Activated T-helper 1 cell treated with Interleukin-2 at 50 U/mL for 16 hours (primary cell): ENCODE results near the gene NUPR2.
"Not testable (repeated sequence)": the region's sequence is repeated elsewhere in the genome, so short reads cannot be mapped to it uniquely, and the experiment has no call there.

Experiments
- DNase-seq: peaks from one replicate; pipeline ENCODE4 v3.0.0-alpha.2; 2020; ENCODE audit warnings: low read depth

The NUPR2 gene, protein sequence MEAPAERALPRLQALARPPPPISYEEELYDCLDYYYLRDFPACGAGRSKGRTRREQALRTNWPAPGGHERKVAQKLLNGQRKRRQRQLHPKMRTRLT

GRCh38 chr7:56115852-56116538, at the start of gene NUPR2:
TSS of gene NUPR2 (minus strand) at chr7:56116417. CDS start at chr7:56116314, 103 bp downstream.
- no peak for DNase-seq

DNA sequence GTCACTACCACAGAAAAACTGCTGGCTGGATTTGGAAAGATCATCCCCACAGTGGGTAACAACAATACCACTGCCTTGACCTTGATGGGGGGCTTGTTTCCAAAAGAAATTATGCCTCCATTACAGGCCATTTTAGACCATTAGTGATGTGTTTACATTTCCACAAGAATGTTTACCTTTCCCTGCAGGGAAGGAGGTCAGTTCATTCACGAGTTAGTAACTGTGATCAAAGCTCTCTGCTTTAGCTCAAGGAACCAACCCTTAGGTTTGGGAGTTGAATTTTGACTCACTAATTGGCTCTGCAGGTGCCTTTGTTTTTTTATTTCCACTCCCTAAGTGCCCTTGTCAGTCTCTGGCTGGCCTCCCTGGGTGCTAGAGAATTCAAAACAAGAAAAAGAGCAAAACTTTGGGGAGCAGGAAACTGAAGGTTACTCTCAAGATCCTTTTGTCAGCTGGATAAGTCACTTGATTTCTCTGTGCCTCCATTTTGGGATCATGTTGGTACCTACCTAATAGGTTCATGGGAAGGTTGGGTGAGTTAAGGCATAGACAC, 41.1 kb upstream of the NUPR2 start:
- no peak for DNase-seq

DNA sequence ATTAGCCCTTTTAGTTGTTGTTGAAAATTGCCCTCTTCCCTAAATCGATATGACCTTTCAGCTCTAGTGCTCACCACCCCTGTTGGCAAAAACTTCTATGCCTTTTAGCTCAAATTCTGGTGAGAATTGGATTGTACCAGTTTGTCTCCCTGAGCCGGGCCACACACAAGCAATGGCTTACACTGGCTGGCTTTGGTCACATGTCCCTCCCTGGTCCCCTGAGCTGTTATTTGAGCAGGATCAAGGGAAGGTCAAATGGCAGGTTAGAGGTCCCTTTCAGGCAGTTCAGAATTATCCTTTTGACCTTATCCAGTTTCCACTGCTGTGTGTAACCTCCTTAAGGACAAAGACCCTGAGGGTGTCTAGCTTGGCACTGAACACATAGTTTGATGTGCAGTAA, 14.8 kb upstream of the NUPR2 start:
- DNase-seq, result not testable (repeated sequence)

- DNase-seq, result no peak
Measured at GRCh38 chr7:56127241-56127975, 11.2 kb upstream of the NUPR2 start.

DNA sequence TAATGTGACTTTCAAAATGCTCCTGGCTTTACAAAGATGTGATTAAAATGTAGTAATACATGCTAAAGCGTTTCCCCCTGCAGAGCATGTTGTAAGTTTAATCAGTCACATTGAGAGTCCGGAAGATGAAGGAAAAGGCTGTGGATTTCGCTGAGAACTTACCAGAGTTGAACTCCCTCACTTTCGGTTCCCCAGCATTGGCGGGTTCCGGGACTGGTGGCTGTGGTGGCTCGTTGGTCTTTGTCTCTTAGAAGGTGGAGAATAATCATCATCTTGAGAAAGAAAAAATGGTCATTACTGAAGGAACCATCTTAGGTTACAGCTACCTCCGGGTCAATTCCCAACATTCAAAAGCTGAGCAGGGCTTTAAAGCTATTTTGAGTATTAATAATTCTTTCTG, 9.6 kb upstream of the NUPR2 start:
- DNase-seq, result no peak

- DNase-seq, result no peak
Measured at GRCh38 chr7:56124981-56125380, 8.8 kb upstream of the NUPR2 start.

DNA sequence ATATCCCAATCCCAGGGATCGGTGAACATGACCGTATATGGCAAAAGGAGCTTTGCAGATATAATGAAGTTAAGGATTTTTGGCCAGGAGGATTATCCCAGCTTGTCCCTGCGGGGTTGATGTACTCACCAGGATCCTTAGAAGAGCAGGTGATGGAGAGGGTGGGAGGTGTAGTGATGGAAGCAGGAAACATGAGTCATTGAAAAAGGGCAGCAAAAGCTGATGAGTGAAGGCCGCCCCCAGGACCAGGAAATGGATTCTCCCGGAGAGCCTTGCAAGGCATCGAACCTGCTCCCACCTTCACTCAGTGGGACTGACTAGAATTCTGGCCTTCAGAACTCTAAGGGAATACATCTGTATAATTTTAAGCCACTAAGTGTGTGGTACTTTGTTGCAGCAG, 5.2 kb upstream of the NUPR2 start:
- DNase-seq, result no peak

DNA sequence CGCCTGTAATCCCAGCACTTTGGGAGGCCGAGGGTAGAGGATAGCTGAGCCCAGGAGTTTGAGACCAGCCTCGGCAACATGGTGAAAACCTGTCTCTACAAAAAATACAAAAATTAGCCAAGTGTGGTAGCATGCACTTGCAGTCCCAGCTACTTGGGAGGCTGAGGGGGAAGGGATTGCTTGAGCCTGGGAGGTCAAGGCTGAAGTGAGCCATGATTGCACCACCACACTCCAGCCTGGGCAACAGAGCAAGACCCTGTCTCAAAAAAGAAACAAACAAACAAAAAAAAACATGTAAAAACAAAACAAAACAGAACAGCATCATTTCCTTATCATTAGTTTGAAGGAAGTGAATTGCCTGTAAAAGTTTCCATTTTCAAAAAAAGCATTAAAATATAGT, 4.0 kb downstream of the NUPR2 start:
- DNase-seq, result not testable (repeated sequence)

DNA sequence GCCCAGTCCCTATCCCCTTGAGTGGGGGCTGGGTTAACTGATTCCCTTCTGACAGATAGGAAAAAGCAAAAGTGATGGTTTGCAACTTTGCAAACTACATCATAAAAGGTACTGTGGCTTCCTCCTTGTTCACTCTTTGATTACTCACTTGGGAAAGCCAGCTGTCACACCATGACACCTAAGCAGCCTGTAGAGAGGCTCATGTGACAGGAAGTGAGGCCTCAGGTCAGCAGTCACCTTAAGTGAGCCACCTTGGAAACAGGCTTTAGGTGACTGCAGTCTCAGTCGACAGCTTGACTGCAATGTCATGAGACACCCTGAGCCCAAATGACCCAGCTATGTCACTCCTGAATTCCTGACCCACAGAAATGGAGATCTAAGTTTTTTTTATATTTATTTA, 5.6 kb downstream of the NUPR2 start:
- no peak for DNase-seq

- no peak for DNase-seq
Measured at GRCh38 chr7:56107954-56108258, 8.3 kb downstream of the NUPR2 start.

- DNase-seq, result peak; percentile 87
Measured at GRCh38 chr7:56106108-56107073, 9.8 kb downstream of the NUPR2 start, which contains the start of gene CHCHD2. TSS of gene CHCHD2 (minus strand) at chr7:56106476. CDS start at chr7:56106413, 63 bp downstream.

- DNase-seq, result no peak
Measured at GRCh38 chr7:56105508-56105907, 10.7 kb downstream of the NUPR2 start.

DNA sequence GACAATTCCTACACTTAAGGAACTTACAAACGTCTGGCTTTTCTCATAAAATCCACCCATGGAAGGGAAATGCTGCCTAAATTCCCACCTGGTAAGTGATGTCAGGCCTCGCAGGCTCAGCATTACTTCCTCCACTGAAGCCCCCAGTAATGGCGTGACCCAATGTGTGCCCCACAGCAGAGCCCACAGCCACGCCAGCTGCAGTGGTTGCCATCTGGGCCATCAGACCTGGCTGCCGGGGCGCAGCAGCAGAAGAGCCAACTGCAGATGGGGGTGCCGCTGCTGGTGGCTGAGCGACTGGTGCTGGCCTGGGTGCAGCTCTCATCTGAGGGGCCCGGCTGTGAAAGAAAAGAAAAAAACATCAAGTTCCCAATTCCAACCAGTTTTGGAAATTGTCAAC, 12.1 kb downstream of the NUPR2 start:
- not testable (repeated sequence) for DNase-seq

DNA sequence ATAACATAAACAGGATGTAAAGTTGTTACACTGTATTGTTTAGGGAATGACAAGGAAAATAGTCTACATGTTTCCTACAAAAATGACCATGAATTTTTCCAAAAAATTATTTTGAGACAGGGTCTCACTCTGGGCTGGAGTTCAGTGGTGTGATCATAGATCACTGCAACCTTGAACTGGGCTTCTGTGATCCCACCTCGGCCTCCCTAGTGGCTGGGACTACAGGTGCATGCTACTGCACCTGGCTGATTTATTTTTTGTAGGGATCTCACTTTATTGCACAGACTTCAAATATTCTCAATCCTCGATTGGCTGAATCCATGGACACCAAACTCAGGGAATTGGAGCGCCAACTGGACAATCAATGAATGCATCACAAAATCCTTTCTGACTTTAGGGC, 16.6 kb downstream of the NUPR2 start:
- DNase-seq, result no peak

DNA sequence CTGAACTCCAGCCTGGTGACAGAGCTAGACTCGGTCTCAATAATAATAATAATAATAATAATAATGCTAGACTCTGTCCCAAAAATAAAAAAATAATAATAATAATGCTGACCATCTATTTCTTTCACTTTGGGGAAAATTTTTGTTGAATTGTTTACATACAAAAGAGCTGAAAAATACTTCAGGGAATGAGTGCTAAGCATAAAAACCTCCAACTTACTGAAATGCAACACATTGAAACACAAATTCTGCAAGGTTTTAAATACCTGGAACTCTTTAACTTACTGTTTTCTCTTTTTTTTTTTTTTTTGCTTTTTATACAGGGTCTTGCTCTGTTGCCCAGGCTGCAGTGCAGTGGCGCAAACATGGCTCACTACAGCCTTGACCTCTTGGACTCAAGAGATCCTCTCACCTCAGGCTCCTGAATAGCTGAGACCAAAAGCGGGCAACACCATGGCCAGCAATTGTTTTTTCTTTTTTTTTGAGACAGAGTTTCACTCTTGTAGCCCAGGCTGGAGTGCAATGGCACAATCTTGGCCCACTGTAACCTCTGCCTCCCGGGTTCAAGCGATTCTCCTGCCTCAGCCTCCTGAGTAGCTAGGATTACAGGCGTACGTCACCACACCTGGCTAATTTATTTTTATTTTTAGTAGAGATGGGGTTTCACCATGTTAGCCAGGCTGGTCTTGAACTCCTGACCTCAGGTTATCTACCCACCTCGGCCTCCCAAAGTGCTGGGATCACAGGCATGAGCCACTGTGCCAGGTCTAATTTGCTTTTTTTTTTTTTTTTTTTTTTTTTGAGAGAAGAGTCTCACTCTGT, 17.8 kb downstream of the NUPR2 start:
- DNase-seq, result not testable (repeated sequence)

DNA sequence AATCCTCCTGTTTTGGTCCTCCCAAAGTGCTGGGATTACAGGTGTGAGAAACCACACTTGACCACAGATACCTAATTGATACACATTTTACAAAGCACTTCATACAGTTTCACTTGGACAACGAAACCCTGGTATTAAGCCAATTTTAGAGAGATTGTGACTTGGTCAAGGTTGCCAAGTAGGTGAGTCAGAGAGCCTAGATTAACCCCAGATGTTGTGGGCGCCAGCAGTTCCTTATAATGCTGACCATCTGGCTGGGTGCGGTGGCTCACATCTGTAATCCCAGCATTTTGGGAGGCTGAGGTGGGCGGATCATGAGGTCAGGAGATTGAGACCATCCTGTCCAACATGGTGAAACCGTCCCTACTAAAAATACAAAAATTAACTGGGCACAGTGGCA, 18.5 kb downstream of the NUPR2 start:
- no peak for DNase-seq

DNA sequence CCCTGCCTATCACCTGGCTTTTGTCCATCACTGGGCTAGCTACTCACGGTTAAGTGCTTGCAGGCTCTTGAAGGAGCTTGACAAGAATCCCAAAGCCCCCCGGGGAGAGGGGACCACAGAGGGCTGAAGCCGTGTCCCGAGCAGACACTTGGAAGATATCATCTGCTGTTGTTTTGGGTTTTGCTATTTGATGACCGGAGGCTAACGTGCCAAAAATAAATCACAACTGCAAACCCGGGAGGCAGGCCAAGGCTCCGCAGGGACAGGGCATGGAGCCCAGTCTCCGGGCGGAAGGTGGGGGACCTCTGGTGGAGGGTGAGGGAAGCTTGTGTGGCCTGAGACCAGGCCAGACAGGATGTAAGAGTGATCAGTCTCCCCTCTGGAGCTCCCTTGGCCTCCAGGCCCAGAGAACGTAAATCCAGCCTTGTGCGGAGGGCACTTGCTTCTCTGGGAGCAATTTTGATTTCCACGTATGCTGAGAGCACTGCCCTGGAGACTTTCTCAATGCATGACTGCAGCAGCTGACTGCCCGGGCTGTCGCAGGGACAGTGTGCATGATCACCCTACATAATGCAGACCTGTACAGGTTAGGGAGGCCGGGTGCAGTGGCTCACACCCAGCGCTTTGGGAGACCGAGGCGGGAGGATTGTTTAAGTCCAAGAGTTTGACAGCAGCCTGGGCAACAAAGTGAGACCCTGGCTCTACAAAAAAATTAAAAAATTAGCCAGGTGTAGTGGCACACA, 23.3 kb downstream of the NUPR2 start, which contains the start of gene PHKG1:
TSS of gene PHKG1 (minus strand) at position 164 of the 743 bp plus-strand sequence. CDS start 4,011 bp downstream, outside the sequence.
- DNase-seq, result no peak

DNA sequence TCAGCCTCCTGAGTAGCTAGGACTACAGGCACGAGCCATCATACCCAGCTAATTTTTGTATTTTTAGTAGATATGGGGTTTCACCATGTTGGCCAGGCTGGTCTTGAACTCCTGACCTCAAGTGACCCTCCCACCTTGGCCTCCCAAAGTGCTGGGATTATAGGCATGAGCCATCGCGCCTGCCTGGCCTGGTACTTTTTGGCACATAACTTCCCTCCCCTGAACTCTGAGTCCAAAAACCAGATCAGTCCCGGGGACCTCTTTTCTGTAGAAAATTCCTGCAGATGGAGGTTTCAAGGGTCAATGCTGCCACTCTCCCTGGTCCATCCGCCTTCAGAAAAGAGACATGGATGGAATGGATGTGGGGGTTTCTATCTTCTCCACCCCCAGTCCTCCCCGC, 23.8 kb downstream of the NUPR2 start:
- DNase-seq, result not testable (repeated sequence)

DNA sequence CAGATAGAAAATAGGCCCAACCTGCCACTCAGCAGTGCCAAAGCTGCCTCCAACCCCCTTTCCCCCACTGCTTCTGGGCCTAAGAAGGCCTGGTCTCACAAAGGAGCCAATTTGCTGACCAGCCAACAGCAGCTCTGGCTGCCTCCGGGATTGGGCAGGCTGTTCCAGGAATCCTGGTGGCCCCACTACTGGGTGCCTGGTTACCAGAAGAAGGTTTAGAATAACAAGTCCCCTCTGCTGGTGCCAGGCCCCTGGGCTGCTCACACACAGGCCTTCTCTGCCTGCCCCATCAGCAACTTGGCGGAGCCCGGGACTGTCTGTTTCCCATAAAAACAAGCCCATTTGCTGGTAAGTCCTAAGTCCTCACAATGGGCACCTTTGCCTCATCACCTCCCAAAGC, 24.6 kb downstream of the NUPR2 start:
- no peak for DNase-seq

DNA sequence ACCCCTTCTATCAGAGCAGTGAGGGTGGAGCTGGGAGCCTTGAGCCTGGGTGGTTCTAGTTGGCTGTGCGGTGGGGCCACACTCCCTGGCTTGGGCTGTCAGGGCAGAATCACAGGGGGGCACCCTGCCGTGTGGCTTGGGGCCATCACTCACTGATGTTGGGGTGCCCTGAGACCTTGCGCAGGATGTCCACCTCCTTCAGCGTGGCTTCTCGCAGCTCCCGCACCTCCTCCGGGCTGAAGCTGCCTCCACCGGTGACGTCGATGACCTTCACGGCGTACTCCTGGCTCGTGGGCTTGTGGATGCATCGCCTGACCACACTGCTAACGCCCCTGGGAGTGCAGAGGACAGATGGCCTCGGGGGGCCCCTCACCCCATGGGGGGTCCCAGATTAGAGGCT, 28.8 kb downstream of the NUPR2 start:
- DNase-seq, result no peak
